Smooth muscle cell of the brain vasculature (primary cell): ENCODE data around the gene SNX17.
A peak's percentile ranks its signal among the peaks of the same experiment; 100 is the strongest.

Experiments
- DNase-seq: peaks from one replicate; pipeline ENCODE4 v3.0.0-alpha.2; 2012; ENCODE audit warnings: low read depth, low spot score

Gene SNX17

DNA sequence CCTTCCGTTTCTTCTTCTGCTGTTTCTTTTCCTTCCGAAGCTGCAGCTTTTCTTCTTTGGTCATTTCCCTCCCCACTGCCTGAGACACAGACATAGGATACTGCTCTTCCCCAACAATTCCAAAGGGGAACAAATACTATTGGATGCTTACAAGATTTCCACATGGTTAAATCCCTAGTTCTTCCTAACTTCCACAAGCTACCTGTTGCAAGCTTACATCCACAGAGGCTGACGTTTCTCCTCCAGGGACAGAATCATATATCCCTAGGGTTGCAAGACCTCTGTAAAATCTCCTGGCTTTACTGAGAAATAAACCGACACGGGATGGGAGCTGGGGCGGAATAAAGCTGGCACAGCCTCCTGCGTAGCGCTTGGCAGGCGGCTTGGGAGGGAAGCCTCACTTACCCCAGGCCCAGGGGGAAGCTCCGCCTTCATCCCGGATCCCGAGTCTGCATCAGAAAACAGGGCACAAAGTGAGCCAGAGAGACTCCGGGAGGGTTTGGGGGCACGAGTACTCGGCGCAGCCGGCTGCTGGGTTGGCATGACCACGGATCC, 868 bp upstream of the SNX17 start:
- no peak for DNase-seq

DNA sequence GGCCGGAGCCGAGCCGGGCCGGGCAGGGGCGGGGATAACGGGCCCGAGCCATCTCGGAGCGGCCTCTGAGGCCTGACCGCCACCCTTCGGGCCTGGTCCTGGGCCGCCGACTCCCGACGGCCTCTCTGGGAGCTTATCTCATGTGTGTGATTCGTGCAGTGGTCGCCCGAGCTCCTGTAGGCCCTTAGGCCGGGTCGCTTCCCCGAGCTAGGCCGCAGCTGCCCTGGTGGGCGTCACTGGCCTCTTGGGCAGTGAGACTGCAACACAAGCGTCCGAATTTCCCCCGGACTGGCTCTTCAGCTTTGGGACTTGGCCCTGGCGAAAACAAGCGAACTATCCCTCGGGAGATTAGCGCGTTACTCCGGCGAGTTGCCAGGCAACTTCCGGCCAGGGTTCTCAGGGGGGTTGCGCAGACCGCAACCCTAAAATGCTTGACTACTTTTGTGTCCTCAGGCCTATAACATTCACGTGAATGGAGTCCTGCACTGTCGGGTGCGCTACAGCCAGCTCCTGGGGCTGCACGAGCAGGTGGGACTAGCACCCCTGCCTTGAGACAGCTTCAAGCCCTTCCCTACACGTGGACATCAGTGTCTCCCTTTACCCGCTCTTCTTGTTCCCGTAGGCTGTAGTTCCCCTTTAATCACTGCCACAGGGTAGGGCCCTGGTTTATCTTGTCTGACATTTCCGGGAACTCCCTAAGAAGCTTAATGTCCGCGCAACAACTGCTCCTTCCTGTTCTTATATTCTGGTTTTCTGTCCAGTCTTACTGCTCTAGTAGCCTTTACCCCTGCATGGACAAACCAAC, 602 bp downstream of the SNX17 start:
- no peak for DNase-seq

DNA sequence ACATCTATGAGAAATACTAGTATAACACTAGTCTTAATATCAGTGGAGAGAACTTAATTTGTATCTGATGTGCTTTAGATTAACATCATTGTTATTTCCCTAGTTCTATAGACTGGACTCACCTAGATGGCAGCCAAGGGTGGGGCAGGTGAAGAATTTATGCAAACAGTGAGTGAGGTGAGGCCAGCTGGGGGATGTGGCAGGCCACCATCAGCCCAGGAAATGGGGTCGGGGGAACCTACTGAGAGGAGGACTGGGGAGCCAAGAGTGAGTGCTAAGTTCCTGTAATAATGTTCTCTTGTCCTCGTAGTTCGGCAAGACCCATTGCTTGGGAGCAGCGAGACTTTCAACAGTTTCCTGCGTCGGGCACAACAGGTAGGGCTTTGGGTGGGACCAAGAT, 2.5 kb downstream of the SNX17 start:
- no peak for DNase-seq

DNA sequence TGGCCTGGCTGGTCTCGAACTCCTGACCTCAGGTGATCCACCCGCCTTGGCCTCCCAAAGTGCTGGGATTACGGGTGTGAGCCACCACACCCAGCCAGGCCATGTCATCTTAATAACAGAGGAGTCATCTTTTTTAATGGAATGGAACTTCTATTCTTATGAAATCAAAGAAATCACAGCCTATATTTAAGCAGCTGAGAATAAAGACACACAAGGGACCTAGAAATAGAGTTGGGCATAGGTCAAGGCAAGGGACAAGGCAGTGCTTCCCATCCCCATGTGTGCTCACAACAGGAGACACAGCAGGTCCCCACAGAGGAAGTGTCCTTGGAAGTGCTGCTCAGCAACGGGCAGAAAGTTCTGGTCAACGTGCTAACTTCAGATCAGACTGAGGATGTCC, 3.2 kb downstream of the SNX17 start:
- DNase-seq, result no peak

DNA sequence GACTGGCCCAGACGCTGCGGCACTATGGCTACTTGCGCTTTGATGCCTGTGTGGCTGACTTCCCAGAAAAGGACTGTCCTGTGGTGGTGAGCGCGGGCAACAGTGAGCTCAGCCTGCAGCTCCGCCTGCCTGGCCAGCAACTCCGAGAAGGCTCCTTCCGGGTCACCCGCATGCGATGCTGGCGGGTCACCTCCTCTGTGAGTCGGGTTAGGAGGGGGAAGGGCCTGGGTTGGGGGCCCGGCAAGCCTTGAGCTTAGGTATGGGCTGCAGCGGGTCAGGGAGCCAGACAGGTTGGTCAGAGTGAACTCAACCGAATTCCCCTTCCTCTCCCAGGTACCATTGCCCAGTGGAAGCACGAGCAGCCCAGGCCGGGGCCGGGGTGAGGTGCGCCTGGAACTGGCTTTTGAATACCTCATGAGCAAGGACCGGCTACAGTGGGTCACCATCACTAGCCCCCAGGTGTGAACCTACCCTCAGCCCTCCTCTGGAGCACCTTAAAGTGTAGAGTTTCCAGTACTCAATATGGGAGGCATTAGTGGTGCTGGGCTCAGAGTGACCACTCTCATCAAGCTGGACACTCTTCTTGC, 5.2 kb downstream of the SNX17 start:
- DNase-seq, result no peak

DNA sequence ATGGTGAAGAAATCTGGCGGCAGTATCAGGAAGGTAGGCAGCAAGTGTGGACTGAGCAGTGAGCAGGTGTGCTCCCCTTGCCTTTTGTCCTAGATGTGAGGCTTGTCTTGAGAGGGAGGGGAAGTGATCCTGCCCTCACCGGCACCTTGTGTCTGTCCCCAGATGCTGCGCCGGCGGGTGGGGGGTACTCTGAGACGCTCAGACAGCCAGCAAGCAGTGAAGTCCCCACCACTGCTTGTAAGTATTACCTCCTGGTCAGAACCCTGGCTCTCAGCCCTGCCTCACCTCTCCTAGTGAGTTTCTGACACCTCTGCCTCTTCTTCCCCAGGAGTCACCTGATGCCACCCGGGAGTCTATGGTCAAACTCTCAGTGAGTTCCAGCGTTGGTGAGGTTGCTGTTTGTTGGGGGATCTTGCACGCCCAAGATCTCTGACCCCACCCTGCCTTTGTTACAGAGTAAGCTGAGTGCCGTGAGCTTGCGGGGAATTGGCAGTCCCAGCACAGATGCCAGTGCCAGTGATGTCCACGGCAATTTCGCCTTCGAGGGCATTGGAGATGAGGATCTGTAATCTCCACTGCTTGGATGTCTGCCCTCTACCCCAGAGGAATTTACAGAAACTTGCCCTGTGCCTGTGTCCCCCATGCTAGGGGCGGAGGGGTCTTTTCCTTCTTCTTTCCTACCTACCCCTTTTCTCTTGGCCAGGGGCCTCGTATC, 5.9 kb downstream of the SNX17 start:
- DNase-seq, result no peak

DNA sequence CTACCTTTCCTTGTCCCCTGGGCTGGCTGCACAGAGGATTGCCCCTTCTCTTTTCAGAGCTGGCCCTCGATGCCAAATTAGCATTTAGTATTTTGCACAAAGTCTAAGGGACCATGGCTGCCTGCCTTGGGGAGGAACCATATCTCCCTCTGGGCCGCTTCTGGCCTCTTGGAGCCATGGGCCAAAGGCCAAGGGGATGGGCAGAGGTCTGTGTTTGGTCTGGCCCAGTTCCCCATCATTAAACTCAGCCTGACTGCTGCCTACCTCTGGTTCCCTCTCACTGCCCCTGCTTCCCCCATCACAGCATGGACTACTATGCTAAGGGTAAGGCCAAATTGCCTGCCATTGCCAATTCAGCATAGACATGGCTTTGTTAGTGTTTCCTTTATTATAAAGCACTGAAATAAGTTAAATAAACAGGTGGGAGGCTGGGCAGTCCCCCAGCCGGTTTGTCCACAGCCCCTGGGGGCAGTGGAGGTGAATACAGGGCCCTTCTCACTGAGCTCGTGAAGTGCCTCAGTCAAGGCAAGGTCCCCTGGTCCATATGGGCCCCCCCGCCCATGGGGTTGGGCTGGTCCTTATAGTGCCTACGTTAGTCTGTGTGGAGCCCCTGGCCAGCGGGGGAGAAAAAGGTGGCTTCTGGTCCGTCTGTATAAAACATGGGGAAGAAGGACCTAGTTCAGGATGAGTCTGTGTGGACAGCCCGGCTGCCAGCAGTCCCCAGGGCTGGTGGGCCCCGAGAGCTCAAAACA, 6.6 kb downstream of the SNX17 start:
- no peak for DNase-seq

DNA sequence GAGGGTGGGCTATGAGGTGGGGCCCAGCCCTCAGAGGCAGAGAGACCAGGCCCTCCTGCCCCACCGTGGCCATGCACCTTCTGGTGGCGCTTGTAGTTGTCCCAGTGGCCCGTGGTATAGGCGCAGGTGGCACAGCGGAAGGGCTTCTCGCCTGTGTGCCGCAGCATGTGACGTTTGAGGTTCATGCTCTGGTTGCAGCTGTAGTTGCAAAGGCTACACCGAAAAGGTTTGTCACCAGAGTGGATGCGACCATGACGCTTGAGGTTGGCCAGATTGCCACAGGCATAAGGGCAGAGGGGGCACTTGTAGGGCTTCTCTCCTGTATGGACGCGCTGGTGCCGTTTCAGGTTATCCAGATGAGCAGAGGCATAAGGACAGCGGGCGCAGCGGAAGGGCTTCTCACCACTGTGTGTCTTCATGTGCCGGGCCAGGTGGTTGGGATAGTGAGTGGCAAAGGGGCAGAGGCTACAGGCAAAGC, 7.2 kb downstream of the SNX17 start:
- no peak for DNase-seq

DNA sequence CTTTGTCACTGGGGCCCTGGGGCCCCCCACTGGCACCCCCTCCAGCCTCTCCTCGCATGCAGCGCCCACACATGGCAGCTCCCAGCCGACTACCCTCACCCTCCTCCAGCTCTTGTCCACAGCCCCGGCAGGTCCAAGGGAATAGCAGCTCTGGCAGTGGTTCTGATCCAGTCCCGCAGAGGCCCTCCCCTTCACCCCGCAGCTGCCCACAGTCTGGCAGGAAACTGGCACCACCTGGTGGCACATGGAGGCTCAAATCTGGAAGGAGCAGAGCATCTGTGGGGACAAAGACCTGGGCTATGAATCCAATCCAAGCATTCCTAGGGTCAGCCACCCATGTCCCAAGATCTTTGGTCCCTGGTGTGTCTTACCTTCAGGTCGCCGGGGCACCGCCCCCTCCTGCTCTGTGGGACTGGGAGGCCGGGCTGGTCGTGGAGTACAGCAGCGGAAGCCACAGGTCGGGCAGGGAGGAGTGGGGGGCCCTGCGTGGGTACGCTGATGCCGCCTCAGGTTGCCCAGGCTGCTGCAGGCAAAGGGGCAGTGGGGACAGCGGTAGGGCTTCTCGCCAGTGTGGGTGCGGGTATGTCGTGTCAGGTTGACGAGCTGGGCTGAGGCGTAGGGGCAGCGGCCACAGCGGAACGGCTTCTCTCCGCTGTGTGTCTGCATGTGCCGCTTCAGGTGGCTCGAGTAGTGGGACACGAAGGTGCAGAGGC, 7.8 kb downstream of the SNX17 start:
- DNase-seq, result no peak

DNA sequence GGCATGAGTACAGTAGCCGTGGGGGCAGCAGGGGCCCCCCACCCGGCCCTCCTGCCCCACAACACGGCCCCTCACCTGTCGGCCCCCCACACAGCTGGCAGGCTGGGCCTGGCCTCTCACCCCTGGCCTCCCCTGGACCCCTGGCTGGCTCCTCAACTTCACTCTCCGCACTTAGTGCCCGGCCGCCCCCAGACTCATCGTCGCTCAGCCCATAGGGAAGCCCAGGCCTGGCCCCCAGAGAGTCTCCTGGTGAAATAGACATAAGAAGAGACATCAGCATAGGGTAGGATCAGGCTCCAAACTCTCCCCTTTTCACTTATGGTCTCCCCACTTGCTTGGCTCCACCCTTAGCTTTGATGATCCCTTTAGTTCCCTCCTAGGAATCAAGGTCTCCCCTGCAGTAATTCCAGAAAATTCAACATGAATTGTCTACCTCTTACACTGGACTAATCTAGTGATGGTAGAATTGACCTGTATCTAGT, 8.4 kb downstream of the SNX17 start:
- DNase-seq, result no peak

DNA sequence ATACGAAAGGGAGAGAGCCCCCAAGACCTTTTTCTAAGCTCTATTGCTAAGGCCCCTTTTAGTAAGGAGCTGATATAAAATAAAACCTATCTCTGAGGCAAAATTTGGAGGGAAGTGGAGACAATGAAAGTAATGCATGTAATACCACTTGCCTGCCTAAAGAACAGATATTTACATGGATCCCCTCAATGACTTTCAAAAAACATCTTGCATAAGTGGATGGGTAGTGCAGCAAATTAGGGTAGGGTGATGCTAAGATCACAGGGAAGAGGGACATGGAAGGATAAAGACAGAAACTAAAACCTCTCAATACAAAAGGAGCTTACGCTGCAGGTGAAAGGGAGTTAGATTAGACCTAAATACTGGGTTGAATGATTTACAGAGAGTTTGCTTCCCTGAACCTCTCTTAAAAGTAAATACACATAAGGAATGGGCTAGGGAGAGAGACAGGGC, 9.0 kb downstream of the SNX17 start:
- no peak for DNase-seq

DNA sequence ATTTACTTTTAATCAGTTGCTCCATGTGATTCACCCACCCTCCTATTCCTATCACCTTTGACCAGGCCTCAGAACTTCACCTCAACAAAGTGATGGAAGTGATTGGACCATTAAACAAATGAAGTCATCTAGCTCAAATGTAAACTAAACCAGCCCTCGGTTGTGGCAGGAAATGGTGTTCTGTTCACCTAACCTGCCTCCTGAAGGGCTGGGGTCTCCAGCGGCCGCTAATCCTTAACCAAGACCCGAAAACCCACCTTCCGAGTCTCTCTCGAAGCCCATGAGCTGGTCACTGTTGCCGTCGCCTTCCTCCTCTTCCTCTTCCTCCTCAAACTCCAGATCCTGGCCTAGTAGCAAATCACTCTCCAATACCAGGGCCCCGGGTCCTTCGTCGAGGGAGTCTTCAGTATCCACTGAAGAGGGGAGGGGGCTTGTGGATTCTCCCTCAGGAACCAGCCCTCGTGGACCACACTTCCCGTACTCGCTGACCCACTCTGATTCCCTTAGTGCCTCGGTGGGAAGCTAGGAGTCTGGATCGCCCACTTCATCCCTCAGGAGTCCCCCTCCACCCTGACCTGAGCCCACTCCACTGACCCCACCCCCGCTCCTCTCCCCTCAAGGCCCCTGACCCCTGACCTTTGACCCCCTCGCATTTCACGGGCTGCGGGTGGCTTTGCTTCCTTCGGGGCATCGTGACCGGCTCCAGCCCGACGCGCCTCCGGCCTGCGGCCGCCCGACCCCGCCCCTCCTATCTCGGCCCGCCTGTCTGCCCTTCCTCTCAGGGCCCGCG, 9.6 kb downstream of the SNX17 start:
- no peak for DNase-seq

DNA sequence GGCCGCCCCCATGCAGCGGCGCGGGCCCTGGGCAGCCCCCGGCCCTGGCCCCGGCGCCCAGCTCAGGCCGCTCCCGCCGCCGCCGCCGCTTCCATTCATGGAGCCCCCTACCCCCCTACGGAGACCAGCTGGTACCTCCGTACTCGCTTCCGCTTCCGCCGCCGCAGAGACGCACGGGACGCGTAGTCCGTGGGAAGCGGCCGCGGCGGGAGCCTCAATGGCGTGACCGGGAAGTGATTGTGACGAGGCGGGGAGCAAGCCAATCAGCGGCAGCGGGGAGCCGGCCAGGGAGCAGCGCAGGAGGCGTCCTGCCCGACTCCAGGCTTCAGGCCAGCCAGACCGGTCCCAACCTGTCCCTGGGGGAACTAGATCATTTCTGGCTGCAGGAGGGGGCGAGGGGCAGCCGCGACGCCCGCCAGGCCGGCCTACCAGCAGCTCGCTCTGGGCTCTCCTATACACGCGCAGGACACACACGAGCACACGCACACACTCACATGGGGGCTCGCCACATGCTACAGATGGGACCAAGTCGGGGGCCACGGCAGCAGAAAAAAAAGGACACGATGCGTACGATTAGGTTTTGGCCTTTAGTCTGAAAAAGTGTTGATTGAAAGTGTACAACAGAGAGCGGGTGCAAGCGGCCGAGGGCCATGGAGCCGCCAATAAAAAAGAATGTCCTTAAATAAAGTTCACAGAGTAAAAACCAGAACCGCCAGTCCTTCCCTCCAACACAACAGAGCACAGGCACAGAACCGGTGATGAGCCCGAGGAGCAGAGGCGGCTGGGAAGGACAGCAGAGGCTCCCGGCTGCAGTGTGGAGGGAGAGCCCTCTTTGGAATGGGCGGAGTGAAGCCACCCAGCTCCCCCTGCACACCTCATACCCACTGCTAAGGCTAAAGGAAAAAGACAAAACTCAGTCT, 10.5 kb downstream of the SNX17 start, which contains the start of gene ZNF513:
ZNF513 (minus strand) TSS at position 109 of the 920 bp plus-strand sequence. CDS start 208 bp downstream, outside the sequence.
- peak; percentile 83 for DNase-seq

DNA sequence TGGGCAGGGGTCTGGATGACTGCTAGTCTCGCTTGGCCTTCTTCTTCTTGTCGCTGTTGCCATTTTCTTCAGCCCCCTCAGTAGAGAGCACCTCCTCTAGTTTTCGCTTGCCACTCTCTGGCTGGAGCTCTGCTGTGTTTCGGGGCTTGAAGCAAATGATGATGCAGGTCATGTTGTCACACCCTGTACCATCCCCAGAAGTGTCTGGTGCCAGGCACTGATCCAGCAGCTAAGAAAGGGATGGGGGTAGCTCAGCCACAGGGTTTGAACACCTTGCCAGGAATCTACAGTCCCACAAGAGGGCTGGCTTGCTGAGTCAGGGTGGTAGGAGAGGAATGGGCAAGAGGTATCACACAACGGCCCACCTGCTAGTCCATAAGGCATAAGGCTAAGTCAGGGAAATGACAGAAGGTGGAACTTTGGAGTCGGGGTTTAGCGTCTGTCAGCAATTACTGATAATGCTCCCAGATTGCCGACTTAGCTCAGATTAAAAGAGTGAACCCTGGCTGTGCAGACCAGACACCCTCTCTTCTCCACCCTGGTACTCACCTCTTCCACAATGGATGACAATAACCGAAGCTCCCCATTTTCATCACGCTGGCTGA, 11.3 kb downstream of the SNX17 start:
- DNase-seq, result no peak

DNA sequence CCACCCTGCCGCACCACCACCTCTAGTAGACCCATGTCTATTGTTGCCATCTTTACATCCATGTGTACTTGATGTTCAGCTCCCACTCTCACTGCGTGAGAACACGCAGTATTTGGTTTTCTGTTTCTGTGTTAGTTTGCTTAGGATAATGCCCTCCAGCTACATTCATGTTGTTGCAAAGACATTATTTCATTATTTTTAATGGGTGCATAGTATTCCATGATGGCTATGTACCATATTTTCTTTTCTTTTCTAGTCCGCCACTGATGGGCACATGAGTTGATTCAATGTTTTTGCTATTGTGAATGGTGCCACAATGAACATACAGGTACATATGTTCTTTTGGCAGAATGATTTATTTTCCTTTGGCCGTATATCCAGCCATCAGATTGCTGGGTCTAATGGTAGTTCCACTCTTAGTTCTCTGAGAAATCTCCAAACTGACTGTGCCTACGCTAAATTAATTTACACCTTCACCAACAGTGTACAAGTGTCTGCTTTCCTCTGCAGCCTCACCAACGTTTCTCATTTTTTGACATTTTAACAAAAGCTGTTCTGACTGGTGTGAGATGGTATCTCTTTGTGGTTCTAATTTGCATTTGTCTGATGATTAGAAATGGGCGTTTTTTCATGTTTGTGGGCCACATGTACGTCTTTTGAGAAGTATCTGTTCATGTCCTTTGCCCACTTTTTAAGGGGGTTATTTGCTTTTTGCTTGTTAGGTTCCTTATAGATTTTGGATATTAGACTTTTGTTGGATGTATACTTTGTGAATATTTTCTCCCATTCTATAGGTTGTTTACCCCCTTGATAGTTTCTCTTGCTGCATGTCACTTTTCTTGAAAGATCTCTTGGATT, 20.6 kb downstream of the SNX17 start:
- no peak for DNase-seq

DNA sequence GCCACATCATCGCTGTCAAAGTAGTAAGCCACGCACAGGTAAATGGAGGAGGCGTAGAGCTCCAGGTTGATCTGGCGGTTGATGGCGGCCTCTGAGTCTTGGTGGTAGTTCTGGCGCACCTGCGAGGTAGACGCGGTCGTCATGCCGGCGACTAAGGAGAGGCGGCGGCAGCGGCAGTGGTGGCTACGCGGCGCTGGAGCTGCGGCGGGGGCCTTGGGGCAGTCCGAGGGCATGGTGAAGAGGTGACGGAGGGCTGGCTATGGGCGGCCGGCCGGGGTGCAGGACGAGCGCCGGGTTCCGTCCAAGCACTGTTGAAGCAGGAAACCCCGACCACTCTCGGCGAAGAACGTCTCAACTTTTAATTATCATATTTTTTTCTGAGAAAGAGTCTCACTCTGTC, 22.8 kb downstream of the SNX17 start:
- DNase-seq, result no peak

DNA sequence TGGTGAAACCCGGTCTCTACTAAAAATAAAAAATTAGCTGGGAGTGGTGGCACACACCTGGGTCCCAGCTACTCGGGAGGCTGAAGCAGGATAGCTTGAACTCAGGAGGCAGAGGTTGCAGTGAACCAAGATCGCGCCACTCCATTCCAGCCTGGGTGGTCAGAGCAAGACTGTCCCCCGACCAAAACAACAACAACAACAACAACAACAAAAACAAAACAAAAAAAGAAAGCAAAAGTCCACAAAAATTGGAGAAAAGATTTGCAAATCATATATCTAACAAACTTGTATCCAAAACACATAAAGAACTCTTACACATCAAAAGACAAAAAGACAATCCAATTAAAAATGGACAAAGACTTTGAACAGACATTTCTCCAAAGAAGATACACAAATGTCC, 28.5 kb downstream of the SNX17 start:
- no peak for DNase-seq
